Stimulated activated naive CD4-positive, alpha-beta T cell (primary cell): Measurements from ENCODE around the gene PAFAH2.
"Not testable (repeated sequence)": the region's sequence is repeated elsewhere in the genome, so short reads cannot be mapped to it uniquely, and the experiment has no call there.

Experiments
- DNase-seq, 6 experiments: peaks; one replicate each; lab custom pipeline; 2025; lab: John Stamatoyannopoulos, UW

Gene PAFAH2

DNA sequence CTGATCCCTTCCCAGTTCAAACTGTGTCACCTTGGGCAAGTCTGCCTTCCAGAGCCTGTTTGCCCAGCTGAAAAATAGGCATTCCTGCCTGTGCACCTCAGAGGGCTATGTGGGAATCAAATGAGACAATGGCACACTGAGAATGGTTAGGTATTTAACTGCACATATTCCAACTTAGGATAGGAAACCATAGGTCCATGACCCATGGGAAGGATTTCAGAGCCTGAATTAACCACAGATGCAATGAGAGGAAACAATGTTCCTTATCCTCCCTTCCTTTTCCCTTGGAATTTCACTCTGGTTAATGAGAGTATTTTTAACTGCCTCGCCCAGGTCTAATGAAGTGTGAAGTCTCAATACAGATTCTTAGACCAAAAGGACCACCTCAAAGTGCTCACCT is 12.7 kb downstream of the PAFAH2 start:
- no peak for DNase-seq

DNA sequence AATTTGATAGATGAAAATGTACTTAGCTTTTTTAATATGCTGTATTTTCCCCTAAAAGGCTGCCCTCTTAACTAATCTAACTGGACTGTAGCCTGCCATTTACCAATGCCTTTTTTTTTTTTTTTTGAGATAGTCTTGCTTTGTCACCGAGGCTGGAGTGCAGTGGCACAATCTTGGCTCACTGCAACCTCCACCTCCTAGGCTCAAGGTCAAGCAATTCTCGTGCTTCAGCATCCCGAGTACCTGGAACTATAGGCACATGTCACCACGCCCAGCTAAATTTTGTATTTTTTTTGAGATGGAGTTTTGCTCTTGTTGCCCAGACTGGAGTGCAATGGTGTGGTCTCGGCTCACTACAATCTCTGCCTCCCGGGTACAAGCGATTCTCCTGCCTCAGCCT is 18.7 kb downstream of the PAFAH2 start:
- no peak for DNase-seq

GRCh38 chr1:25978403-25978802 is 19.5 kb downstream of the PAFAH2 start:
- no peak for DNase-seq

DNA sequence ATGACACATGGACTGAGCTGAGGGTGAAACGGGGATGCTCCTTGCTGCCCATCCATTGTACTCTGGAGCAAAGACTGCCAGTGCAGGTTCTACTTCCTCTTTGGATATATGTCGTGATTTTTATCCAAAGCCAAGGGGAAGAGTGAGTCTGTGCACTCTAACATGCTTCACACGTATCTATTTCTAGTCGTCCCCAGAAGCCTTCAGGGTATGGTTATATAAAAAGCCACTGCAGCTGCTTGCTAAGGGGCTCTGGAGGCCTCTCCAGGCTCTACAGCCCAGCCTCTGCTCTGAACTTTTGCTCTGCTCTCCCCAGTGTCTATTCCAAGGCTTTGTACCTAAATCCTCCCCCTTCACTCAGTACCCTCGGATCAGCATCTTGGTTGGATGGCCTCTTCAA is 20.1 kb downstream of the PAFAH2 start:
- DNase-seq: no peak

- DNase-seq: no peak
Measured at GRCh38 chr1:25973610-25974321, 24.1 kb downstream of the PAFAH2 start.

DNA sequence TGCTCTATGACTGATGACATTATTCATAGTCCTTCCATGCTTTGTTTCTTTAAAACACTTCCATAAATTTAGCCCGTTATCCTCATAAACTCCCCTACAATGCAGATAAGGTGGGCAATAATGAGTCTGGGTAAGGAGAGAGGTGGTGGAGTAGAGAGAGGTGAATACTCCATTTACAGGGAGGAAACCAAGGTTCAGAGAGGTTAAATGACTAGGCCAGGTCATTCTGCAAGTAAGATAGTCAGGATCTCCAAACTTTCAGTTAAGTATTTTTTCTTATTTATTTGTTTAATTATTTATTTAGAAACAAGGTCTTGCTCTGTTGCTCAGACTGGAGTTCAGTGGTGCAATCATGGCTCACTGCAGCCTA is 26.1 kb downstream of the PAFAH2 start:
- DNase-seq: no peak

DNA sequence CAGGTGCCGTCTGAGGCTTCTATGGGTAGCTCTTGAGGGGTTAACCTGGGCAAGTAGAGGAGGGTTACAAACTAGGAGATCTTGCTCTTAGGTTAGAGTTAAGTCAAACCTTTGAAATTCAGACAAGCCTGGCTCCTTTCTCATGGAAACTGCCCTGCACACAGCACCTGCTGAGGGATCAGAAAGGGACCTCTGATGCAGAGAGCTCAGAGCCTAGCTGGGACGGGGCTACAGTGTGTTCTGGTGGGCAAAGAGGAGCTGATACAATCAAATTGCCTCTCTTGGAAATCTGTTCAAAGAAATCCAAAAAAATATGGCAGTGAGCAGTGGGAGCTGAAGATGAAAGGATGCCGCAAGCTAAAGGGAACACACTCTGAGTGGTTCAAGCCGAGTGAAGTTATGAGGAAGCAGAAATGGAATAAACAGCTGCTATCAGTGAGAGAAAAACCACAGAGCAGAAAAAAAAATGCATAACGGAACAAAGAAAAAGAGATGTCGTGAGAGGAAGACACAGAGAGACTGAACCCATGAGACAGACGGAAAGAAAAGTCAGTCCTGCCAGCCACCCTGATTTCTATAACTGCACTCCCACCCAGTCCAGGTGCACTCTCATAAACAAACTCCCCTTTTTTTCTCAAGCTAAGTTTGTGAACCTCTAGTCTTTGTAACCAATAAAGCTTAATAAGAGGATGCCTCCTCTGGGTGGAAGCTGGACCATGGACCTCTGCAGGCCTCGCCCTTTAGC is 26.6 kb downstream of the PAFAH2 start:
- peak in 4 of 6 experiments; percentile 4 to 75 (median 66) for DNase-seq

DNA sequence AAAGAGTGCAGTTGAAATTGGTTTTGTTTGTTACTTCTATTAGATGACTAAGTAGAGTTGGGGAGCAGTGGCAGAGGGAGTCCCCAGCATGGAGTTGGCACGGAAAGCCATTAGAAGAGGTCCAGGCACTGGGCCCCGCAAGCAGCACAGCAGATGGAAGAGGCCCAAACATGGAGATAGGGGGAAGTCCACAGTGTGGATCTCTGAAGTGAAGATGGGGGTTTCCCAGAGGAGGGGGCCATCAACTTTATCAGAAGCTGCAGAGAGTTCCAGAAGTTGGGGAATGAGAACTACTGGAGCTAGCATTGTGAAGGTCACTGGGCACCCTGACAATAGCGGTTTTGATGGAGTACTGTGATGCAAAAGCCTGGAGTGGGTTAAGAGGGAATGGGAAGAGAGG is 30.6 kb downstream of the PAFAH2 start:
- DNase-seq: no peak

DNA sequence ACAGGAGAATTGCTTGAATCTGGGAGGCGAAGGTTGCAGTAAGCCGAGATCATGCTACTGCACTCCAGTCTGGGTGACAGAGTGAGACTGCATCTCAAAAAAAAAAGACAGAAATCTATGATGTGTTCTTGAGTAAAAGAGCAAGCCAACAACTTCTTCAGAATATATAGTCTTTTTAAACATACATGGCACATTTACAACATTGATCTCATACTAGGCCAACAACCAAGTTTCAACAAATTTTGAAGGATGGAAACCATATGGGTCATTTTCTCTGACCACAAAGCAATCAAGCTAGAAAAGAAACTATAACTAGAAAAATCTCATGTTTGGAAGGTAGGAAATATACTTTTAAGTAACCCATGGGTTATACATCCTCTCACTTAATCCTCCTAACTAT is 38.3 kb downstream of the PAFAH2 start:
- DNase-seq: no peak

- DNase-seq: no peak
Measured at GRCh38 chr1:25958465-25958864, 39.4 kb downstream of the PAFAH2 start.

GRCh38 chr1:25955553-25955952 is 42.3 kb downstream of the PAFAH2 start:
- DNase-seq: no peak

DNA sequence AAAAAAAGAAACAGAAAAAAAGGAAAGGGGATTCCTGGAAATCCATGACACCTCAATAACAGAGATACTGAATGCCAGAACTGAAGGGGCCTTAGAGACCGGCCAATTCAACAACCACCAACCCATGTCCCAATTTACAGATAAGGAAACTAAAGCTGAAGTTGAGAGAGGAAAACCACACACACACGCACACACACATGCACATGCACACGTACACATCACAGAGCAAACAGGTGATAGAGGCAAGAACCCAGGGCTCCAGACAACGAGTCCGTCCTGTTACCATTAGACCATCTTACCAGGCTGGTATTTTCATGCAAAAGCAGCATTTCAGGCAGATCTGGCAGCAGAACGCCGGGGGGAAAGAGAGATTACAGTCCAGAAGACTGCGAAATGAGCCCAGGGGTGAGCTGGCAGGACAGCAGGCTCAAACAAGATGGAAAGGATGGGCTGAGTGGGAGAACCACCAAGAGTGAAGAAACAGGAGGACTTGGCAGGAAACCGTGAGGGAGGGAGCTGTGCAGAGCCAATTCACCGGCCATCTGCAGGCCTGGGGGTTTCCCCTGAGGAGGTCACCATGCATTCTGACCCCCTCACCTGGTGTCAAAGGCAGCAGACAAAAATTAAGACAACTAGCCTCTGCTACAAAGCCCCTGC is 43.5 kb downstream of the PAFAH2 start:
- DNase-seq: no peak

- no peak for DNase-seq
Measured at GRCh38 chr1:25952841-25953401, 44.9 kb downstream of the PAFAH2 start.

GRCh38 chr1:25948641-25949040 is 49.2 kb downstream of the PAFAH2 start:
- no peak for DNase-seq

- DNase-seq: no peak
Measured at GRCh38 chr1:25947027-25947426, 50.8 kb downstream of the PAFAH2 start.

GRCh38 chr1:25945761-25946160 is 52.1 kb downstream of the PAFAH2 start:
- no peak for DNase-seq

- DNase-seq: no peak
Measured at GRCh38 chr1:25944986-25945385, 52.9 kb downstream of the PAFAH2 start.

DNA sequence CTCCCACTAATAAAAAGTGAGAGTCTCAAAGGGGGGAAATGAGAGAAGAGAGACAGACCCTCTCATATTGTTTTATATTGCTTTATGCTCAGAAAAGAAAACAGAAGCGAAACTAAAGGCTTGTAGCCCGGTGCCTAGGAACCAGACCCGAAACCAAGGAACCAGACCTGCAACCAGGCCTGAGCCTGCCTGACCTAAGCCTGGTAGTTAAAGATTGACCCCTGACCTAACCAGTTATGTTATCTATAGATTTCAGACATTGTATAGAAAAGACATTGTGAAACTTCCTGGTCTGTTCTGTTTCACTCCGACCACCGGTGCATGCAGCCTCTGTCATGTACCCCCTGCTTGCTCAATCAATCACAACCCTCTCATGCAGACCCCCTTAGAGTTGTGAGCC is 54.4 kb downstream of the PAFAH2 start:
- DNase-seq: not testable (repeated sequence)

GRCh38 chr1:25936947-25937346 is 60.9 kb downstream of the PAFAH2 start:
- no peak for DNase-seq

- DNase-seq: no peak
Measured at GRCh38 chr1:25933479-25934365, 64.1 kb downstream of the PAFAH2 start.

DNA sequence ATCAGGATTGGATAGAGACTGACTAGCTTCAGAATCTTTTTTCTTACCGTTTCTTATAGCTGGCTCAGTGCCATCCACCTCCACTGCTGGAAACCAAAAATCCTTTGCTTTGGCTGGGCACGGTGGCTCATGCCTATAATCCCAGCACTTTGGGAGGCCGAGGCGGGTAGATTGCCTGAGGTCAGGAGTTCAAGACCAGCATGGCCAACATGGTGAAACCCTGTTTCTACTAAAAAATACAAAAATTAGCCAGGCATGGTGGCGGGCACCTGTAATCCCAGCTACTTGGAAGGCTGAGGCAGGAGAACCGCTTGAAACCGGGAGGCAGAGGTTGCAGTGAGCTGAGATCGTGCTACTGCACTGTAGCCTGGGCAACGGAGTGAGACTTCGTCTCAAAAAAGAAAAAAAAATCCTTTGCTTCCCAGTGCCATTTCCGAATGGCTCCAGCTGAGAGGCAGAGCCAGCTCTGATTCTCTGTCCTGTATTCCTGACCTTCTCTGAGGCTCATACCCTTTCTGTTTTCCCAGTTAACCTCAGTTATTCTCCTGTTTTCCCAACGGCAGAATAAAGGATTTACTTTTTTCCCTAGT is 65.0 kb downstream of the PAFAH2 start:
- DNase-seq: not testable (repeated sequence)
